ENCODE results near the gene TGFBR2.

Gene TGFBR2

DNA sequence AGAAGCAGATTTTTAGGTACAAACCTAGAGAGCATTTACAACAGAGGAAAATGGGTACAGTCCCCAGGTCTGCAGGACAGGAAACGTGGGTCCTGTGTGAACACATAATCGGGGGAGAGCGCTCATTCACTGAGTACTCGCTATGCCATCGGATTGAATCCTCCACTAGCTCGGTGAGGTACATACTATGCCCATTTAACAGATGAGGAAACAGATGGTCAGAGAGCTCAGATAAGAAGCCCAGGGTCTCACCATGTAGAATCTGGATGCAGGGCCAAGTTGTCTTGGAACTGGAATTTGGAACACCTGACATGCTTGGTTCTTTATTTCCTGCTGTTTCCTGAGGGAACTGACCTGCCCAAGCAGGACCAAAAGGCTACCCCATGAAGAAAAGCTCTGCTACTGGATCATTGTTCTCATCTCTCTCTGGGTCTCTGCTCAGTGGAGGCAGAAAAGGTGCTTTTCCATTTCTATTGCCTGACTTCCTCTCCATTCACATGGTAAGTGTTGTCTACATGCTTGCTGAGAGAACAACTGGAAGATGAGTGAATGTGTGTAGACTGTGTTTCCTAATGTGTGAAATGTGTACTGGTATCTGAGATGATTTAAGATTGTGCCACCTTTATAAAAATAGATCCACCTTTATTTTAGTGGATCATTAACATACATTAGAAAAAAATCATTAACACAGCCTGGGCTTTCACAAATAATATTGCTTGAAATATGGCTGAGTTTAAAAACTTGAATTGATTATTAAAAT is 89.1 kb downstream of the TGFBR2 start:
- DNase-seq: no peak

DNA sequence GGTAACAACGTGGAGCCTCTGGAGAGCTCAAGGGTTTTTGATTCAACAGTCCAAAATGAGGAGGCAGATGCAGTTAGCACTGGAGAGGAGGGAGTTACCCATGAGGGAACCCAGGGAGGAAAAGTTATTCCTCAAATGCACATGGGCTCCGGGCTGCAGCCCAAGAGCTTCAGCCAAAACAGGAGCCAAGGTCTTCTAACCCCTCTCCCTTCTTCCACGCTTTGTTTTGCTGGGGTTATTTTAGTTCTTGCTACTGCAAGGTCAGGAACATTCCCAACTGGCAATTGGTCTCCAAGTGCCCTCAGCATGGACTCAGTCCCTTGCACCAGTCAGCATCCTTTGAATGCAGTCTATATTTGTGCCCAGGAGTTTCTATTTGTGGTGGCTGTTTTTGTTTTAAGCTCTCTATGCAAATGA is 90.0 kb downstream of the TGFBR2 start:
- no peak for DNase-seq

DNA sequence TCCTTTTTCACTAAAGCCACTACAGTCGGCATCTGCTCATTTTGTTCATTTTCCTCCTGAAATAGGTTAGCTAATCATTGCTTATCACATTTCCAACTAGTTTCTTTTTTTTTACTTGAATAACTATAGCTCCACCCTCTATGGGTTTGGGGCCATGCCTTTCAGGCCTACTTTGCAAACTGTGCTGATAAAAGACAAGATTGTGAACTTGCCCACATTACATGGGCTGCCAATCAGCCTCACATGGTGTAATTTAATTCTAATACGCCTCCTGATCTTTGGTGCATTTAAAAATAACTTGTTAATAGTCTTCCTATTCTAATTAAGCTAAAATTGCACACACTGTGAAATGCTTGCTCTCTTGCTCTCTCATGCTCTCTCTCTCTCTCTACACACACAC is 90.5 kb downstream of the TGFBR2 start:
- DNase-seq: no peak

- no peak for DNase-seq
These were observed 92.1 kb downstream of the TGFBR2 start for GRCh38 chr3:30698549-30698948.

- no peak for DNase-seq
These were observed 93.5 kb downstream of the TGFBR2 start for GRCh38 chr3:30699927-30700326.

GRCh38 chr3:30700702-30701321 is 94.4 kb downstream of the TGFBR2 start:
- DNase-seq: no peak

DNA sequence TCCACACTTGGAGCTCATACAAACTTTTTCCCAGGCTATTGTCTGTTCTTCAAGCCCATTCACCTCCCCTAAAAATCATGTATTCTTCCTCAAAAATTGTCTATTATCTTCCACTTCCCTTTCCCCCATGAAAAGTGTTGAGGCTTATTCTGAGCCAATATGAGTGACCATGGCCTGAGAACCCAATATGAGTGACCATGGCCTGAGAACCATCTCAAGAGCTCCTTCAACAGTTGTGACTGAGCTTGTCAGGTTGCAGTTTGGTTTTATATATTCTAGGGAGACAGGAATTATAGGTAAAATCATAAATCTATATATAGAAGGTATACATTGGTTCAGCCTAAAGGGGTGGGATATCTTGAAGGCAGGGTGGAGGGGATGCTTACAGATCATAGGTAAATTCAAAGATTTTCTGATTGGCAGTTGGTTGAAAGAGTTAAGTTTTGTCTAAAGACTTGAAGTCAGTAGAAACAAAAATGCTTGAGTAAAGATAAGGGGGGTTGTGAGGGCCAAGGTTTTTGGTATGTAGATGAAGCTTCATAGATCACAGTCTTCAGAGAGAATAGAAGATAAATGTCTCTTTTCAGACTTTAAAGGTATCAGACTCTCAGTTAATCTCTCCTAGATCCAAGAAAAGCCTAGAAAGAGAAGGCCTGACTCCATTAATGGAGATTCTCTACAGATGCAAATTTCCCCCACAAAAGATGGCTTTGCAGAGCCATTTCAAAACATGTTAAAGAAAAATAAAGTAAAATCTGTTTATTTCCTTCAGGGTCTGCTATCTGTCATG is 95.8 kb downstream of the TGFBR2 start:
- no peak for DNase-seq

- no peak for DNase-seq
These were observed 96.5 kb downstream of the TGFBR2 start for GRCh38 chr3:30702828-30703397.

DNA sequence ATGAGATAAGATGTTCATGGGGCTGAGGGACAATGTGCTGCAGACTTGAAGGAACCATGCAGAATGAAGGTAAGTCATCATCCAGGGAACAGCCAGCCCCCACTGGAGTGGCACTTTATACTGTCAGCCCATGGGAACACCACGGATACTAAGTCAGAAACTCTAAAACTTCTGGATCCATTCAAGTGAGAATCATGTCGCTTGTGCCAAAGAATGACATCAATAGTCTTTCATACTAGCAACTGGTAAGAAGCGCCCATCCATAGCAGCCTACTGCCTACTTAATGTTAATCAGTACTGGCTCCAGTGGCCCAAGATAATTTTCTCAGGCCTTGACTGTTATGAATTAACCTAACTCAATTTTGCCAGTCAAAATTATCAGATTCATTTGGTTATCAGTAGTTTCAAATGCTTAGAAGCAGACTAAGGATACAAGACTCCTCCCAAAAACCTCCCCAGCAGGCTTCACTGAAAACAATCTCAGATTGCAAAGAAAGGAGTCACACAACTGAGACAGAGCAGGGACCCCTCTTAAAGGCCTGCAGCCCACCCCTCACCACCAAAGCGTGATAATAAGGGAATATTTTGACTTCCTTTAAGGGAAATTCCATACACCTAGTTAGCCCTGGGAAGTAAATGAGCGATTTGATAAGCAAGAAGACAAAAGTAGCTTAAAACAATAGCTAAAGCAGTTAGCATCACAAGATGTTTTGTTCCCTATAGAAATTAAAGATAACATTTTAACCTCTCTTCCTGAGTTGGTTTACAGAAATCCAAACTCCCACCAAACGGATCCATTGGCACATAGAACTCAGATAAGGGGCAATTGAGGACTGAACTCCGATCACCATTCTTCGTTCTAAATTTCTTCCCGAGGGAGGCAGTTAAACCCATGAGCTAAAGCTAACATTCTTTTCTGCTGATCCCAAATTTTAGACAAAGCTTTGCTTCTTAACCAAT is 98.8 kb downstream of the TGFBR2 start:
- DNase-seq: no peak

GRCh38 chr3:30707825-30708224 is 101.4 kb downstream of the TGFBR2 start:
- DNase-seq: no peak

DNA sequence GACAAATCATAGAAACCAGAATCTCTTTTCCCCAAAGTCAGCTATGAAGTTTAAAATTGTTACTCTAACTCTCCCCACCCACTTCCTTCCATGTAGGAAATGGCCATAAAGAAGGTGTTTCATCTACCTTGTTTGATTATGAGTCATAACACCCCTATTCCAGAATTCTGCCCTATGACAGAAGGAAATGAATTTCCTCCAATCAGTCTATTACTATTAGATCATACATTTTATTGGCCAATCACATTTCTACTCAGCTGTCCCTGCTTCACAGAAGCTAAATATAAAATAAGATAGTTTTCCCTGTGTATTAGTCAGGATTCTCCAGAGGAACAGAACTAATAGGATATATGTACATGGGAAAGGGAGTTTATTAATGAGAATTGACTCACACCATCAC is 102.1 kb downstream of the TGFBR2 start:
- DNase-seq: no peak

DNA sequence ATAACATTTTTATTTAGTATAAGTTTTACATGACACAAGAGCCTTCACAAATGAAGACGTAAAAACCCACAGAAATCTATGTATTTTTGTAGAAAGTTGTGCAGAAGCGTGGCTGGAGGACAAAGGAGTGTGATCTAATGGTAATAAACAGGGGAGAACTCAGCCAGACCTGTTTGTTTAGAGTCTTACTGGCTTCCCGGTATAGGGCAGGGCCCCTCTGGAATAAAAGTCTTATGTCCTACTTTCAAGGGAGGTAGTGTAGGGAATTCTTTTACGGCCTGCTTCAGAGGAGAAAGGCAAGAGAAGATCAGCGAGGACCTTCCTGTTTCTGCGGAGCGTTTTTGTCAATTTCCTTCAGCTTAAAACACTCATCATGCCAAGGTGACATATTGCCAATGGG is 103.6 kb downstream of the TGFBR2 start:
- no peak for DNase-seq

- DNase-seq: no peak
These were observed 104.8 kb downstream of the TGFBR2 start for GRCh38 chr3:30711151-30711550.

DNA sequence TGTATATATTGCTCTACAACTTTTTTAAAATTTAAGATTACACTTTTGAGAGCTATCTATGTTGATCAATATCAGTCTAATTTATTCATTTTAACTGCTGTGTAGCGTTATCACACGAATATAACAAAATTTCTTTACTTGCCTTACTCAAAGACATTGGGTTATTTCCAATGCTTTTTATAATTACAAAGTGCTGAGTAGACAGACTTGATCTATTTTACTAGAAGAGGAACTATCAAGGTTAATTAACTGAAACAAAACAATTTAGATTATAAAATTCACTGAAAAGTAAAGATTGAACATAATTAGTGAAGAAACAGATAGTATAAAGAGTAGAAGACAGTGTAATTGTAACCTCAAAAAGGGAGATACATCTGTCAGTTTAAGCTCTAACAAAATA is 105.5 kb downstream of the TGFBR2 start:
- DNase-seq: no peak

GRCh38 chr3:30712991-30713390 is 106.6 kb downstream of the TGFBR2 start:
- no peak for DNase-seq

GRCh38 chr3:30713885-30714503 is 107.6 kb downstream of the TGFBR2 start:
- DNase-seq: no peak

- DNase-seq: no peak
These were observed 113.1 kb downstream of the TGFBR2 start for GRCh38 chr3:30719536-30719935.

GRCh38 chr3:30720586-30721313 is 114.3 kb downstream of the TGFBR2 start:
- DNase-seq: no peak

GRCh38 chr3:30721314-30721634 is 114.9 kb downstream of the TGFBR2 start:
- DNase-seq: no peak

DNA sequence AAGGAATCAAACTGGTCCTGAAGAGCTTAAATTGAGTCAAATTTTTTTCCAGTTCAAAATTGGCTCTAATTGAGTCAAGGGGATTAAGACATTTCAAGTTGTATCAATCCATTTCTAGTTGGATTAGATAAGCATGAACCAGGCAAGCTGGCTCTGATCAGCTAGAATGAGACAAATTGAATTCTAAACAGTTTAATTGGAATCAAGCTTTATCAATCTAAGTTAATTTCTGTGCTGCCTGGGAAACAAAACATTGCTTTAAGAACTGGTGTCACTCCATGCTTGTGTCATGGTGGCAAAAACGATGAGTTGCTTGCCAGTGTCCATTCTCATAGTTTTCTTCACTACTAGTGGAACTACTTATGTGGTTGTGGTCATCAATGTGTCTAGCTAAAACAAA is 116.8 kb downstream of the TGFBR2 start:
- DNase-seq: no peak

DNA sequence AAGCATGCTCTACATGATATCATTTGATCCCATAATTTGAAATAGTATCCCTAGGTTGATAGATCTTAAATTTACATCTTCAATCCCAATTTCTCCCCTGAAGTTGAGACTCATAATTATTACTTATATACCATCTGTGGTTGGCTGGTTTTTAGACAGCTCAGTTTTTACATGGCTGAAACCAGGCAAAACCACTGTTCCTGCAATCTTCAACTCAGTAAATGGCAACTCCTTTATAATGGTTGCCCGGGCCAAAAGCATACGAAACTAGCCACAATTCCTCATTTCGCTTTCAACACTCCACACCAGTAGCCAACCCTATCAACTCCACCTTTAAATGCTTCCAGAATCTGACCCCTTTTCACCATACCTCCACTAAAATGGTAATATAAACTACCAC is 118.5 kb downstream of the TGFBR2 start:
- no peak for DNase-seq
